Glutamatergic neuron (in vitro differentiated cells): ENCODE measurements around the gene NAA15. TPM values are rescaled to one million over a fixed set of nuclear protein-coding genes. Genes with fewer than 3 reads are reported as not detected.
"Not testable (repeated sequence)": the region's sequence is repeated elsewhere in the genome, so short reads cannot be mapped to it uniquely, and the experiment has no call there.

ENCODE experiments used
- DNase-seq: peaks from one replicate; pipeline ENCODE4 v3.0.0; 2022
- H3K27ac Mint-ChIP-seq: one replicate; pipeline ENCODE4 v1.8.0; 2020; ENCODE audit warnings: mild to moderate bottlenecking, mixed read lengths, inconsistent platforms; ENCODE audit not compliant: unreplicated experiment
- H3K27me3 Mint-ChIP-seq: one replicate; pipeline ENCODE4 v1.8.0; 2020; ENCODE audit warnings: mild to moderate bottlenecking, moderate library complexity, mixed read lengths, inconsistent platforms; ENCODE audit not compliant: unreplicated experiment
- H3K36me3 Mint-ChIP-seq: one replicate; pipeline ENCODE4 v1.8.0; 2020; ENCODE audit warnings: mild to moderate bottlenecking, mixed read lengths, inconsistent platforms; ENCODE audit not compliant: unreplicated experiment
- H3K4me1 Mint-ChIP-seq: one replicate; pipeline ENCODE4 v1.8.0; 2020; ENCODE audit warnings: mild to moderate bottlenecking, low read depth, mixed read lengths, inconsistent platforms; ENCODE audit not compliant: unreplicated experiment
- H3K4me3 Mint-ChIP-seq: one replicate; pipeline ENCODE4 v1.8.0; 2020; ENCODE audit warnings: mild to moderate bottlenecking, mixed read lengths, inconsistent platforms; ENCODE audit not compliant: unreplicated experiment
- H3K9me3 Mint-ChIP-seq: one replicate; pipeline ENCODE4 v1.8.0; 2020; ENCODE audit warnings: mild to moderate bottlenecking, moderate library complexity, mixed read lengths, inconsistent platforms; ENCODE audit not compliant: unreplicated experiment
- CTCF ChIP-seq: fragments of 200-600 bp; sonication (generic); IDR thresholded peaks from one replicate; pipeline ENCODE4 v1.5.0; 2021; ENCODE audit not compliant: partially characterized antibody, unreplicated experiment
- total RNA-seq: library from RNA; stranded (reverse); fragmentation: NEBNext Ultra II Directional; extraction: Animal tissue kit (Norgen Biotek cat#: 25700); gene quantifications from one replicate; pipeline ENCODE4 v1.2.1, GENCODE V29; 2021; ENCODE audit not compliant: unreplicated experiment

Gene NAA15
- total RNA-seq, 1 donor from 2014 or later = 44.9 TPM

- TF ChIP-seq CTCF = no peak
Observed at GRCh38 chr4:139457318-139457717, 156.0 kb downstream of the NAA15 start.

GRCh38 chr4:139458543-139458942, 157.2 kb downstream of the NAA15 start:
- H3K9me3 Mint-ChIP-seq = peaks cover 11% of the 10 kb centered on the region

More at GRCh38 chr4:139457318-139457717, 156.0 kb downstream of the NAA15 start:
- Mint-ChIP-seq H3K27ac (no peak overlapping the region), H3K36me3 (no peaks in the 10 kb centered on the region), H3K27me3 (peaks cover 2% of the 10 kb centered on the region), H3K9me3 (peaks cover 12% of the 10 kb centered on the region), H3K4me1 (peaks cover 15% of the 10 kb centered on the region), H3K4me3 (no peak overlapping the region)
- no peak for DNase-seq

GRCh38 chr4:139458999-139459398, 157.7 kb downstream of the NAA15 start:
- Mint-ChIP-seq H3K27ac (no peak overlapping the region), H3K27me3 (peaks cover 2% of the 10 kb centered on the region)

More at GRCh38 chr4:139458543-139458942, 157.2 kb downstream of the NAA15 start:
- peaks cover 11% of the 10 kb centered on the region for H3K4me1 Mint-ChIP-seq
- no peak for DNase-seq
- H3K4me3 Mint-ChIP-seq = no peak overlapping the region
- H3K27ac Mint-ChIP-seq = no peak overlapping the region
- peaks cover 2% of the 10 kb centered on the region for H3K27me3 Mint-ChIP-seq
- no peaks in the 10 kb centered on the region for H3K36me3 Mint-ChIP-seq
- no peak for TF ChIP-seq CTCF

GRCh38 chr4:139460565-139460964, 159.3 kb downstream of the NAA15 start:
- peaks cover 2% of the 10 kb centered on the region for H3K27me3 Mint-ChIP-seq
- H3K4me3 Mint-ChIP-seq = no peak overlapping the region
- no peaks in the 10 kb centered on the region for H3K9me3 Mint-ChIP-seq
- peaks cover 7% of the 10 kb centered on the region for H3K4me1 Mint-ChIP-seq
- DNase-seq = no peak
- no peak for TF ChIP-seq CTCF
- H3K36me3 Mint-ChIP-seq = no peaks in the 10 kb centered on the region
- H3K27ac Mint-ChIP-seq = no peak overlapping the region

More at GRCh38 chr4:139458999-139459398, 157.7 kb downstream of the NAA15 start:
- TF ChIP-seq CTCF = no peak
- Mint-ChIP-seq H3K9me3 (peaks cover 10% of the 10 kb centered on the region), H3K36me3 (no peaks in the 10 kb centered on the region), H3K4me1 (peaks cover 11% of the 10 kb centered on the region), H3K4me3 (no peak overlapping the region)
- DNase-seq = no peak

GRCh38 chr4:139461022-139461628, 159.8 kb downstream of the NAA15 start:
- no peak for DNase-seq
- Mint-ChIP-seq H3K27me3 (peaks cover 2% of the 10 kb centered on the region), H3K4me1 (peaks cover 5% of the 10 kb centered on the region), H3K9me3 (no peaks in the 10 kb centered on the region), H3K4me3 (no peak overlapping the region), H3K36me3 (no peaks in the 10 kb centered on the region), H3K27ac (no peak overlapping the region)
- no peak for TF ChIP-seq CTCF

GRCh38 chr4:139464512-139464911, 163.2 kb downstream of the NAA15 start:
- not testable (repeated sequence) for H3K4me3 Mint-ChIP-seq, H3K9me3 Mint-ChIP-seq, H3K27me3 Mint-ChIP-seq, DNase-seq, H3K27ac Mint-ChIP-seq, H3K4me1 Mint-ChIP-seq
- peaks cover 16% of the 10 kb centered on the region for H3K36me3 Mint-ChIP-seq
